ENCODE data around the gene CD36. TPM values are rescaled to one million over a fixed set of nuclear protein-coding genes. Genes with fewer than 3 reads are reported as not detected.
"Not testable (repeated sequence)": the region's sequence is repeated elsewhere in the genome, so short reads cannot be mapped to it uniquely, and the experiment has no call there.

The CD36 gene
- total RNA-seq, 2 experiments from 2014 or later, result not detected

GRCh38 chr7:80662252-80662651 lies 23.8 kb downstream of the CD36 start:
- intact Hi-C loops (cut with micrococcal nuclease), result no loop called here
- no peaks in the 10 kb centered on the region for H3K36me3 Mint-ChIP-seq (ENCODE audit: low read depth)
- no peak overlapping the region for H3K27ac Mint-ChIP-seq
- no peaks in the 10 kb centered on the region for H3K4me1 Mint-ChIP-seq (ENCODE audit: low read depth)
- no peak for DNase-seq
- H3K9me3 Mint-ChIP-seq, result no peaks in the 10 kb centered on the region
- H3K4me3 Mint-ChIP-seq, result no peak overlapping the region
- CTCF ChIA-PET, result interaction anchor here (0.6 to 1.9 kb wide), 6 partner anchors 12 to 603 kb away, joined by 3 to 4 read pairs (median 3); no protein-coding TSS in a partner anchor
- H3K27me3 Mint-ChIP-seq (ENCODE audit: low read depth), result no peaks in the 10 kb centered on the region

DNA sequence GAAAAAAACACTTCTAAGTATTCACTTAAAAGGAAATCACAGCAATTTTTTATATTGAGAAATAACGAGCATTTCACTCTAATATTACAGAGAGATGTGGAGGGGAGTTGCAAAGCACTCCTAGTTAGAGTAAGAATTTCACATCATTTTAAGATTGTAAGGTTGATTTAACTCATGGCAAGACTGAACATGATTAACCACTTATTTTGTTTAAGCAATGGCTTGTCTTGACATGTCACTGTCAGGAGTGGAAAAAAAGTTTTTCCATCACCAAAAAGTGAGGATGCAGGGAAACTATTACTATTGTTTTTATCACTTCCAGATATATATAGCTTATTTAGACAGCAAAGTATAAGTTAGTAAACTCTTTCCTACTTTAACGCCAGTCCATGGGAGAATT lies 27.1 kb downstream of the CD36 start:
- DNase-seq, result no peak
- CTCF ChIA-PET, result interaction anchor here (0.7 kb wide), 1 partner anchor 51 kb away, joined by 4 read pairs; no protein-coding TSS in a partner anchor

DNA sequence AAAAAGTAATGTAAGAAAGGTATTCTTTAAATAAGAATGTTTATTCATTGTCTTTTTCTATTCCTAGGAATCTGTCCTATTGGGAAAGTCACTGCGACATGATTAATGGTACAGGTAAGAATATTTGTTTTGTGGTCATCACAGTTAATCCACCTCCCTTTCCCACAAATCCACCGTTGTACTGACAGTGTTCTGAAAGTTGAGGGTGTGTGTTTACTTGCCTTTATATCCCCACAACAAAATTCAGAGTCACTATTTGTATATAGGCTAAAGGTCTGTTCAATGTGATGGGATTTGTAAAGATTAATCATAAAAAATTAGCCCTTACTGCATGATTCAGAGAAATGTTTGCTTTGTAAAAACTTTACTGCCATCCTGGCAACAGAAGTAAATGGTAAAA lies 27.9 kb downstream of the CD36 start:
- intact Hi-C loops (cut with micrococcal nuclease), result no loop called here
- Mint-ChIP-seq H3K4me3 (no peak overlapping the region), H3K36me3 (ENCODE audit: low read depth) (no peaks in the 10 kb centered on the region), H3K27me3 (ENCODE audit: low read depth) (peaks cover 2% of the 10 kb centered on the region), H3K4me1 (ENCODE audit: low read depth) (no peaks in the 10 kb centered on the region), H3K27ac (no peak overlapping the region), H3K9me3 (no peaks in the 10 kb centered on the region)
- DNase-seq, result no peak
- CTCF ChIA-PET, result no interaction called here

More for the DNA sequence above, 27.1 kb downstream of the CD36 start:
- Mint-ChIP-seq H3K9me3 (no peaks in the 10 kb centered on the region), H3K4me3 (no peak overlapping the region), H3K4me1 (ENCODE audit: low read depth) (no peaks in the 10 kb centered on the region), H3K27me3 (ENCODE audit: low read depth) (peaks cover 2% of the 10 kb centered on the region), H3K27ac (no peak overlapping the region), H3K36me3 (ENCODE audit: low read depth) (no peaks in the 10 kb centered on the region)
- intact Hi-C loops (cut with micrococcal nuclease), result no loop called here

DNA sequence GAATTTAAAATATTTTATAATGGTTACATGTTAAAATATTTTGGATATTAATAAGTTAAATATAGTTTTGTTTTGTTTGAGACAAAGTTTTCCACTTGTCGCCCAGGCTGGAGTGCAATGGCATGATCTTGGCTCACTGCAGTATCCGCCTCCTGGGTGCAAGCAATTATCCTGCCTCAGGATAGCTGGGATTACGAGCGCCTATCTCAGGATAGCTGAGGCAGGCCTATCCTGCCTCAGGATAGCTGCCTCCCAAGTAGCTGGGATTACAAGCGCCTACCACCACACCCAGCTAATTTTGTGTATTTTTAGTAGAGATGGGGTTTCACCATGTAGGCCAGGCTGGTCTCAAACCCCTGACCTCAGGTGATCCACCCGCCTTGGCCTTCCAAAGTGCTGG lies 30.9 kb downstream of the CD36 start:
- not testable (repeated sequence) for H3K4me3 Mint-ChIP-seq

DNA sequence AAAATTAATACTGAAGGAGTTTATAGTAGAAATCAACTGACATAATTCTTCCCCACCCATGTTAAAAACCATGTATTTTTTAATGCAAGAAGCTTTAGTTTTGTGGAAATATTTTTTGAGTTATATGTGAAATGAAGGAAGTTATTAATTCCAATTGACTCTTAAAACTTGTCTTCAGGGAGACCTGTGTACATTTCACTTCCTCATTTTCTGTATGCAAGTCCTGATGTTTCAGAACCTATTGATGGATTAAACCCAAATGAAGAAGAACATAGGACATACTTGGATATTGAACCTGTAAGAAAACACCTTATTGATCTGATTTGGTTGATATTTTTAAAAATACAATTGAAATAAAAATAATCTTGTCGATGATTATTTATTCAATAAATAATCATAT lies 33.3 kb downstream of the CD36 start:
- Mint-ChIP-seq H3K9me3 (no peaks in the 10 kb centered on the region), H3K4me3 (no peak overlapping the region), H3K27ac (no peak overlapping the region), H3K4me1 (ENCODE audit: low read depth) (no peaks in the 10 kb centered on the region), H3K27me3 (ENCODE audit: low read depth) (peaks cover 2% of the 10 kb centered on the region), H3K36me3 (ENCODE audit: low read depth) (no peaks in the 10 kb centered on the region)
- intact Hi-C loops (cut with micrococcal nuclease), result no loop called here
- DNase-seq, result no peak
- CTCF ChIA-PET, result no interaction called here

More for the DNA sequence above, 30.9 kb downstream of the CD36 start:
- DNase-seq; H3K9me3 Mint-ChIP-seq; H3K4me1 Mint-ChIP-seq (ENCODE audit: low read depth); H3K27ac Mint-ChIP-seq; H3K36me3 Mint-ChIP-seq (ENCODE audit: low read depth); intact Hi-C loops (cut with micrococcal nuclease); CTCF ChIA-PET; H3K27me3 Mint-ChIP-seq (ENCODE audit: low read depth): not testable (repeated sequence)

- CTCF ChIA-PET, result no interaction called here
- H3K27me3 Mint-ChIP-seq (ENCODE audit: low read depth), result no peaks in the 10 kb centered on the region
- H3K4me1 Mint-ChIP-seq (ENCODE audit: low read depth), result no peaks in the 10 kb centered on the region
- DNase-seq, result no peak
- no peaks in the 10 kb centered on the region for H3K36me3 Mint-ChIP-seq (ENCODE audit: low read depth)
- H3K4me3 Mint-ChIP-seq, result no peak overlapping the region
- no peaks in the 10 kb centered on the region for H3K9me3 Mint-ChIP-seq
- H3K27ac Mint-ChIP-seq, result no peak overlapping the region
- intact Hi-C loops (cut with micrococcal nuclease), result no loop called here
Observed at GRCh38 chr7:80675090-80675489, 36.6 kb downstream of the CD36 start.

GRCh38 chr7:80676404-80676803 lies 38.0 kb downstream of the CD36 start:
- no peak overlapping the region for H3K4me3 Mint-ChIP-seq
- intact Hi-C loops (cut with micrococcal nuclease), result no loop called here
- no peaks in the 10 kb centered on the region for H3K36me3 Mint-ChIP-seq (ENCODE audit: low read depth)
- no peak overlapping the region for H3K27ac Mint-ChIP-seq
- H3K27me3 Mint-ChIP-seq (ENCODE audit: low read depth), result no peaks in the 10 kb centered on the region
- no peaks in the 10 kb centered on the region for H3K4me1 Mint-ChIP-seq (ENCODE audit: low read depth)
- H3K9me3 Mint-ChIP-seq, result no peaks in the 10 kb centered on the region
- CTCF ChIA-PET, result no interaction called here
- no peak for DNase-seq

DNA sequence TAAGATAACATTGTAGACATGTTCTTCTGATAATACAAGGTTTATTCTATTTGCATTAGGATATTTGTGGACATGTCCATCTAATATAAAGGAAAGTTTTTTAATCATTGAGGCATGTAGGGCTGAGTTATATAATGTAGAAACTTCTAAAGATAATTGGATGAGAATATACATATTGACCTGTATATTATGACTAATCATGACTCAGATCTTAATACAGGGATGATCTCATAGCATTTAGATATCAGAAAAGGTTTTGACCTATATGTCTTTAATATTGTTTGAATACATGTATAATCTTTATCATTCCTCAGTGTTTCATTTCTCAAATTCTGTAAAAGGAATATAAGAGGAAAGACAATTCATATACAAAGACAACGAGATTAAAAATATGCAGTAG lies 39.2 kb downstream of the CD36 start:
- intact Hi-C loops (cut with micrococcal nuclease), result no loop called here
- Mint-ChIP-seq H3K9me3 (no peaks in the 10 kb centered on the region), H3K27me3 (ENCODE audit: low read depth) (no peaks in the 10 kb centered on the region), H3K4me1 (ENCODE audit: low read depth) (no peaks in the 10 kb centered on the region), H3K36me3 (ENCODE audit: low read depth) (no peaks in the 10 kb centered on the region), H3K4me3 (no peak overlapping the region), H3K27ac (no peak overlapping the region)
- CTCF ChIA-PET, result no interaction called here
- no peak for DNase-seq

- no peak overlapping the region for H3K4me3 Mint-ChIP-seq
- H3K27me3 Mint-ChIP-seq (ENCODE audit: low read depth), result no peaks in the 10 kb centered on the region
- no peaks in the 10 kb centered on the region for H3K4me1 Mint-ChIP-seq (ENCODE audit: low read depth)
- no peaks in the 10 kb centered on the region for H3K36me3 Mint-ChIP-seq (ENCODE audit: low read depth)
- no peak for DNase-seq
- CTCF ChIA-PET, result no interaction called here
- no peaks in the 10 kb centered on the region for H3K9me3 Mint-ChIP-seq
- intact Hi-C loops (cut with micrococcal nuclease), result no loop called here
- no peak overlapping the region for H3K27ac Mint-ChIP-seq
Observed at GRCh38 chr7:80678707-80679106, 40.3 kb downstream of the CD36 start.

DNA sequence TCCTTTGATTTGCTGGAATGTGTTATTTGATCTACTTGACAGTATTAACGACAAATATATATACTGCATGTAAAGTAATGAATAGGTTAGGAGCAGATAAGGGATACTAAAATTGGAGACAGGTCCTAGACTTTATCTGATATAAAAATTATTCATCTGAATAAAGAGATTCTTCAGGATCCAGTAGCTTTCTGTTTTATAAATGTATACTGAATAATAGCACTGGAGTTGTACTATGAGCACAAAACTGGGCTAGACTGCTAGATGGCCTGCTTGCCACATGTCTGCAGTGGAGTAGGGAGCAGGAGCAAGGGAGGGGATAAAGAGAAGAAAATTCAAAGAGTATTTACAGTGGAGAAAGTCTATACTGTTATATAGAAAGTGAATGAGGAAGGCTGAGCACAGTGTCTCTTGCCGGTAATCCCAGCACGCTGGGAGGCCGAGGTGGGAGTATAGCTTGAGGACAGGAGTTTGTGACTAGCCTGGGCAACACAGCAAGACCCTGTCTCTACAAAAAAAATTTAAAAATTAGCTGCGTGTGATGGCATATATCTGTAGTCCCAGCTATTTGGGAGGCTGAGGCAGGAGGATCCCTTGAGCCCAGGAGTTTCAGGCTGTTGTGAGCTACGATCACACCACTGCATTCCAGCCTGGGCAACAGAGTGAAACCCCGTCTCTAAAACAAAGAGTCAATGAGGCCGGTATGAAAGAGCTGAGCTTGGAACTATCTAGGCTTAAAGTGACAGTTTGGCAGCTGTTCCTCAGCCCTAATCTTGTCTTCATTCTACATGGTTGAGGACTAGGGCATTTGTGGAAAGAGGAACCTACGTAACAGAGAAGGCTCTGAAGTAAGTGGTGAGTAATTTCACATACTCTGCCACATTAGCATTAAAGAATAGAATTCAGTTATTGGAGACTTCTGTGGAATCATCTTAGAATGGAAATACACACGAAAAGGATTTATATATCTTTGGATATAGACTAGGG lies 41.8 kb downstream of the CD36 start:
- Mint-ChIP-seq H3K36me3 (ENCODE audit: low read depth) (no peaks in the 10 kb centered on the region), H3K4me1 (ENCODE audit: low read depth) (no peaks in the 10 kb centered on the region), H3K9me3 (peaks cover 2% of the 10 kb centered on the region), H3K27ac (no peak overlapping the region), H3K4me3 (no peak overlapping the region), H3K27me3 (ENCODE audit: low read depth) (no peaks in the 10 kb centered on the region)
- intact Hi-C loops (cut with micrococcal nuclease), result no loop called here
- DNase-seq, result no peak
- CTCF ChIA-PET, result interaction anchor here (1.2 kb wide), 1 partner anchor 11 kb away, joined by 3 read pairs; no protein-coding TSS in a partner anchor

GRCh38 chr7:80681272-80681885 lies 42.9 kb downstream of the CD36 start:
- Mint-ChIP-seq H3K27ac (no peak overlapping the region), H3K4me3 (no peak overlapping the region), H3K36me3 (ENCODE audit: low read depth) (no peaks in the 10 kb centered on the region), H3K9me3 (peaks cover 2% of the 10 kb centered on the region), H3K27me3 (ENCODE audit: low read depth) (peaks cover 1% of the 10 kb centered on the region), H3K4me1 (ENCODE audit: low read depth) (no peaks in the 10 kb centered on the region)
- DNase-seq, result no peak
- intact Hi-C loops (cut with micrococcal nuclease), result no loop called here
- CTCF ChIA-PET, result no interaction called here

- Mint-ChIP-seq H3K9me3 (peaks cover 2% of the 10 kb centered on the region), H3K4me3 (no peak overlapping the region), H3K27me3 (ENCODE audit: low read depth) (peaks cover 1% of the 10 kb centered on the region), H3K27ac (no peak overlapping the region), H3K36me3 (ENCODE audit: low read depth) (no peaks in the 10 kb centered on the region), H3K4me1 (ENCODE audit: low read depth) (no peaks in the 10 kb centered on the region)
- CTCF ChIA-PET, result no interaction called here
- intact Hi-C loops (cut with micrococcal nuclease), result no loop called here
- no peak for DNase-seq
Observed at GRCh38 chr7:80682744-80683143, 44.3 kb downstream of the CD36 start.

DNA sequence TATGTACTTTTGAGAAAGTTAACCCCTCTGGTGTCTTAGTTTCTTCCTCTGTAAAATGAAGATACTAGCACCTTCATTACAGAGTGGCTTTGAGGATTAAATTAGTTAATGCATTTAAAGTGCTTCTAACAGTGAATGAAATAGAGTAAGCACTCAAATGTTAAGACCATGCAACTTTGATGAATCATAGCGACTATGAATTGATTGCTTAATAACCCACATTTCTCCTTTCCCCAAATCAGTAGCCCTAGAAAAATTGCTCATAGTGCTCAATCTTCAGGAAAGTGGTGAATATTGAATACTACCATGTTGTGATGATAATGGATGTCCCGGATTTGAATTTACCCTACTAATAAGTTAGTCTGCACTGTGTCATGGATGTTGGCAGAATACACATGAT lies 48.1 kb downstream of the CD36 start:
- no peak overlapping the region for H3K4me3 Mint-ChIP-seq
- CTCF ChIA-PET, result no interaction called here
- peaks cover 2% of the 10 kb centered on the region for H3K9me3 Mint-ChIP-seq
- intact Hi-C loops (cut with micrococcal nuclease), result no loop called here
- H3K36me3 Mint-ChIP-seq (ENCODE audit: low read depth), result no peaks in the 10 kb centered on the region
- H3K27me3 Mint-ChIP-seq (ENCODE audit: low read depth), result peaks cover 8% of the 10 kb centered on the region
- DNase-seq, result no peak
- H3K4me1 Mint-ChIP-seq (ENCODE audit: low read depth), result no peaks in the 10 kb centered on the region
- H3K27ac Mint-ChIP-seq, result no peak overlapping the region
